Hematopoietic multipotent progenitor cell treated with erythropoietin and hydrocortisone succinate and interleukin-3 and kit ligand, for 6 days (in vitro differentiated cells): ENCODE data around the gene FAM107B.
A peak's percentile ranks its signal among the peaks of the same experiment; 100 is the strongest.

Experiments used
- DNase-seq: peaks from one replicate; pipeline ENCODE4 v3.0.0-alpha.2; 2015

Gene FAM107B

DNA sequence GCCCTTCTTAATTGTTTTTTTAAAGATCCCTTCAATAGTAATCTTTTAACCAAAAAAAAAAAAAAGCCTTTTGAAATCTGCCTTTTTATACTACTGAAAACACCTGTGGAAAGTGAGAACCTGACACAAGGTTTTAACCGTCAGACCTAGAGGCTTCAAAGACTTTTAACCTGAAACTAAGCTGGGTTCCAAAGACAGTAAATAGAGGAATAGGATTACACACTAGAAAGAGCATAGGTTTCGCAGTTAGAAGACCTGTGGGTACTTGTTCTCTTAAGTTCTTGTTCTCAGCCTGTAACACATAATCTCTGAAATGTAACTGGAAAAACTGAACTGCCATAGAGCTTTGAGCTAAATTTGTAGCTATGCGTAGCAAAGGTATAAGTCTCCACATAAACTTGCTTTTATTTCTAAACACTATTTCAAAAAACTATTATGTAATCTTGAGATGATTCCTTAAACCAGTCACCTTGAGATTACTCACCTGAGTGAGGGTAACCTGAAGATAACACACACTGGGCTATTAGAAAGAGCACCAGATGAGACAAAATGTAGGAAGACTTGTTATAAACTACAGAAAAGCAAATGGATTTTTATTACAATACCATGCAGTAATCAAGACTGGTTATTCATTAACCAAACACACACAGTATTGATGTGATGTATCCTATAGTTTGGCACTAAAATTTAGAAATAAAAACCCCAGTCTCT is 247.4 kb downstream of the FAM107B start:
- DNase-seq: no peak

GRCh38 chr10:14526326-14526725 is 248.4 kb downstream of the FAM107B start:
- no peak for DNase-seq

DNA sequence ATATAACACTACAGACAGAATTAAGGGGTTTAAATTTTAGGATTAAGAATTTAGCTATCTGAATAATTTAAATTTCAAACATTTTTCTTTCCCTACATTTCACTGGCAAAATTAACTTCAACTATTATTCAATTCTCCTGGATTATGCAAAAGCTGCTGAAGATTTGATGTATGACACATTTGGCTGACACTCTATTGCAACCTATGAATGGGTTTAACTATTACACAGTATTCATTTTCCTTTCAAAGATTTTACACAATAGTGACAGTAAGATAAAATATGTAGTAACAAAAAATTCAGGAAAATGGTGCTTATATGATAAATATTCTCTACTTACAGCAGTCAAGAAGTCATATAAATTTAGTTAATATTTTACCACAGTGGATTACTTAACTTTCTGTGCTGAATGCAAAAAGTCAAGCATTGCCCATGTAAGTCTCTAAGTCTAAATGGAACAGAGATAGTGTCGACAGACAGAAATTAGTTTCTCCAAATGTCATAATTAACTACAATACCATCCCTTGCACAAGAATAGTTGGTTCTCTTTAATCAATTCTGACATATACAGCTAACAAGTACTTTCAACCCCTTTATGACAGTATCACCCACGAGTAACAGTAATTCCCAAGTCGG is 249.9 kb downstream of the FAM107B start:
- DNase-seq: no peak

DNA sequence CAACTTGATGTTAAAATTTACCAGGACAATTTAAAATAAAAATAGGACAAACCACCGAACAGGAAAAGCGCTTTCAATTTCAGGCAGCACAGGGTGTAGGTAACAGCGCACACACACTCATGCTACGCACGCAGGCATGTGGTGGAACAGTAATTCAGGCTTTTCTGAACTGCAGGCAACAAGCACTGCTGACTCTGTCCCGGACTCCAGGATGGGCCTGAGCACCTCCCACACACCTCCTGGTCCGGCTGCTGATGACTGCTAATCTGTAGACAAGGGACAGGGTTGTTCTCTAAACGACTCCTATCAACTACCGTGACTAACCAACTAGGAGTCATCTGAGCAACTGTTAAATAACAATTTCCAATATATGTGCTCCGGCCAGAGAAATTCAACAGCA is 251.4 kb downstream of the FAM107B start:
- DNase-seq: no peak

DNA sequence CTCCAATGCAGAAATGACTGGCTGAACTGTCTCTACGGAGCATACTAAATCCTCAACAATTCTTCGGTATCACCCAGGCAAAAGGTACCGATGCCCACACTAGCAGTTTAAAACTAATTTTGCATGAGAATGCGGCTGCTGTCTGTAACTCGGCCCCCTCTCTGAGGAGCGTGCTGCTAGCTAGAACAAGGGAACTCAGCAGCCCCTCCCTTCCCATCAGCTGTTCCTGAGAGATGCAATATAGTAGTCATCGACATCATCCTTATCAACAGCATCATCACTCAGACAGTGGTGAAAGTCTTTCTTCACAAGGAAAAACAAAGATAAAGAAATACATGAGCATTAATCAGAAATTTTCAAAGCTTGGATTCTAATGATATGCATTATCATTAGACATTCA is 254.9 kb downstream of the FAM107B start:
- DNase-seq: no peak

GRCh38 chr10:14518149-14518548 is 256.5 kb downstream of the FAM107B start:
- no peak for DNase-seq

DNA sequence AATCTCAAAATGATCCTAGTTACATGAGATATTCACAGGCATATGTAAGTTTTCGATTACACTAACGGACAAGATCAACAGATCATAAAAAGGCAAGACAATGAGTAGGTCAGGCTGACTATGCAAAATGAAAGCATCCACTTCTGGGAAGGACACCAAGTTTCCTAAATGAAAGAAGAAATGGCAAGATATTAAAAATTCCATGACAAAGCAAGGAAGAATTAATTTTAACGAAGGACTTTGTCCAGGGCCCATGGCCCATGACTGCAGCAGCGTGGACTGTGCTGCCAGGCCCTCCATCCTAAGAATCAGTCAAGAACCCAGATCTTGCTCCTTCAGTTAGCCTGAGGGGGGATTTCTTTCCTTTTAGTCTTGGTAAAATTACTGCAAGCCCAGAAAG is 261.6 kb downstream of the FAM107B start:
- DNase-seq: no peak

GRCh38 chr10:14510346-14510745 is 264.4 kb downstream of the FAM107B start:
- DNase-seq: no peak

- DNase-seq: no peak
These were observed 266.0 kb downstream of the FAM107B start for GRCh38 chr10:14508725-14509124.

DNA sequence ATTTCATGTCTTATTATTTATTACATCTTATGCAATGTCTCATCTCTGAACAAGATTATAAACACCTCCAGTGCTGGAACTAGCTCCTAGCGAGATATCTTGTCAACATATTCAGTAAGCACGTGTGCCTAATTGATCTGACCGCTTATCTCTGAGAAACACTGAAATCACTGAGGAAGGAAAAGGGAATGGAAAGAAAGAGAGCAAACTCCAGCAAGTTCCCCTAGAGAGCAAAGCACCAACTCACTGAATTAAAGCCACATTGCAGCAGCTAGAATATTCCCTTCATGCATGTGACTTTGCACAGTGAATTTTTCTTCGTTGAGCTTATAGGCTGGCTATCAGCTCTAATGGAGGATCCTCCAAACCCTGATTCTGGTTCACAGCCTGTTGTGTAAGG is 266.9 kb downstream of the FAM107B start:
- no peak for DNase-seq

DNA sequence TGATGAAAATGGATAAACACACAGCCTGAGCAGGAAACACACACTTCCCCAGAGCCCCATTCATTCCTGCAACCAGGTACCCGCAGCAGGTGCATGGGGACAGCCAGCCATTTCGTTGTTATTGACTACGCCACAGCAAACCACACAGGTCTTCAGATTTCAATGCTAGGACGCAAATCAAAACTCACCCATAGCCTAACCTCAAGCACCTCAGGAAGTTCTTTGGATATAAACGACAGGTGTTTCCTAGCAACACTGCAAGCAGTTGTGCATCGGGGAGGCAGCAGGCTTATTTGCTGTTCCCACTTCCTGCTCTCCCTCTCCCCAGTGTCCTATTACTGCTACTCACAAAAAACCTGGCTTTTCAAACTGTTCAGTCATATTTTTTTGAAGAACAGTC is 267.5 kb downstream of the FAM107B start:
- DNase-seq: no peak

DNA sequence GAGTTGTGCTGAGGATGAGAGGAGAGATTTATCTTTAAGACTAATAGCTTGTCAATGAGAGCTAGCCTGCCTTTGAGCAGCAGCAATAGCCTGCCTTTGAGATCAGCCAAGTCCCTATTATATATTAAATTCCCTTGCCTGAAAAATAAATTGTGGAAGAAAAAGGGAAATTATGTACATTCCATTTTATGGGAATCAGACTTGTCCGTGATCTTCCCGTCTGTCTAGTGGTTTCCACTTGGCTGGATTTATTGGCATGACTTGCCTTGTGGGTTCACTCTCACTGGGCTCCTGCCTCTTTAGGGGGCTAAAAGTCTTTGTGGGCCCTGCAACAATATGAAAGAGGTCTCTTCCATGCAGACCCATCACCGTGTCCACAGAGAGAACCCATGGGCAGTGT is 272.3 kb downstream of the FAM107B start:
- no peak for DNase-seq

- DNase-seq: no peak
These were observed 274.4 kb downstream of the FAM107B start for GRCh38 chr10:14500172-14500765.

GRCh38 chr10:14499601-14499904 is 275.1 kb downstream of the FAM107B start:
- no peak for DNase-seq

- no peak for DNase-seq
These were observed 276.4 kb downstream of the FAM107B start for GRCh38 chr10:14498326-14498725.

GRCh38 chr10:14491811-14492210 is 282.9 kb downstream of the FAM107B start:
- DNase-seq: no peak

DNA sequence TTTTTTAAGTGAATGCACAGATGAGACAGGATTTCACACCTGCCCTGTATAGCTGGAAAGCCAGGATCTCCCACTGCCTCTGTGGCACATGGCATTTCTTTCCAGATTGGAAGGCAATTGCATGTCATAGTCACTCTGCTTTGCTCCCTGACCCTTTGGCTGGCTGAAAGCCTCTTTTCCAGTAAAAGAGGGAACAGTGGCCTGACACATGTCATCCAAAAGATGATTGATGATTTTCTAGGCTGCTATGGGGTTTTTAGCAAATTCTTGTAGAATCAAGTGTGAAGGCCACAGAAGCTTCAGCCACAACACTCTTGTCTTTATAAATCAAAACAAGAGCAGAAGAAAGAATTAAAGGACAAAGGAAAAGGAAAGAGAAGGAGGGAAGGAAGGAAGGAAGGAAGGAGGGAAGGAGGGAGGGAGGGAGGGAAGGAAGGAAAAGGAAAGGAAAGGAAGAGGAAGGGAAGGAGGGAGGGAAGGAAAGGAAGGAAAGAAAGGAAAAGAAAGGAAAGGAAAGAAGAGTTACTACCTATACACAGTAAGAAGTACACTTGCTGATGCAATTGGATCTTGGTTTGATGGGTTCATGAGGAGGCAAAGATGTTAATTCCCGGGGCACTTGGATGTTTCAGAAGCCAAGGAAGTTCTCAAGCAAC is 285.0 kb downstream of the FAM107B start:
- no peak for DNase-seq

- DNase-seq: no peak
These were observed 287.2 kb downstream of the FAM107B start for GRCh38 chr10:14487488-14487883.

DNA sequence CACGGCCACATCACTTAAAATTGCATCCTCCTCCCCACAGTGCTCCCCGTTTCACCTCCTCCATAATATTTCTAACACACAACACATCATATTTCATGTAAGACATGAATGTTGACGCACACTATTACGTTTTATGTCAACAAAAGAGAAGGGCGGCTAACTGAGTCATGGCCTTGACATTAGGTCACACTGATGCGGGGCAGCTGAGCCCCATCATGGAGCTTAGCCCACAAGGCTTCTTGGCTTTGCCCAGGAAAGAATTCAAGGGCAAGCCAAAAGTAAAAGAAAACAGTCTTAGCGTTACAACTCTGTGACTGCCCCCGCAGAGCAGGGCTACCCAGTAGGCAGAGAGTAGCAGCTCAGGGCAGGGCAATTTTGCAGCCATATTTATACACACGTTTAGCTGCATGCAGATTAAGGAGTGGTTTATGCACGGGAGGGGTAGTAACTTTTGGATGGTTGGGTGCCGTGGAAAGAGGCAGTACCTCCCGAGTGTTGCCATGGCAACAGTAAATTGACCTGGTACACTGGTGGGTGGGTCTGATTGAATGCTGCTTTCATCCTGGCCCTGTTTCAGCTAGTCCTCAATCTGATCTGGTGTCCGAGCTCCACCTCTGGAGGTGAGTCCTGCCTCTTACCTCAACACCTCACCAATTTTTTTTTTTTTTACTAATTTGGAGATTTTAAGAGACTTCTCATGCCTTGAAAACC is 287.8 kb downstream of the FAM107B start:
- DNase-seq: no peak

GRCh38 chr10:14485986-14486385 is 288.7 kb downstream of the FAM107B start:
- no peak for DNase-seq

GRCh38 chr10:14483417-14483816 is 291.3 kb downstream of the FAM107B start:
- DNase-seq: no peak

DNA sequence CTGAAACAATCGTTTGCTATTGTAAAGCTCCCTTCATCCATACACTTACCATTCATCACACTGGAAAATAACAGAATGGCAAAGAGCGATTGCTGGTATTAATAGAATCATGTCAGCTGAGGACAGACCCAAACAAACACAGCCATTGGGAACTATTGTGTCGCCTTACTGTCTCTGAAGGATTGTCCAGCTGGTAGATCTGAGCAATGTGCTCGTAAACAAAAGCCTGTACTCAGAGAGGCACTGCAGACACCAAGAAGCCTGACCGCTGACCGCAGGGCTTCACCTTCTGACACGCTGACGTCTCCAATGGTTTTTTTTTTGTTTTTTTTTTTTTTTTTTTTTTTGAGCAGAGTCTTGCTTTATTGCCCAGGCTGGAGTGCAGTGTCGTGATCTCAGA is 292.9 kb downstream of the FAM107B start:
- no peak for DNase-seq

- no peak for DNase-seq
These were observed 293.7 kb downstream of the FAM107B start for GRCh38 chr10:14481014-14481413.

GRCh38 chr10:14478604-14479003 is 296.1 kb downstream of the FAM107B start:
- DNase-seq: peak; percentile 16
